Ishikawa (cell line): ENCODE data around the gene ACSF3.

Source experiments
- CEBPB ChIP-seq: IDR thresholded peaks from 2 replicates; pipeline ENCODE4 v1.6.1; 2012
- CREB1 ChIP-seq: IDR thresholded peaks from 2 replicates; pipeline ENCODE4 v1.6.1; 2012; ENCODE audit warnings: low read depth
- EGR1 ChIP-seq: IDR thresholded peaks from 2 replicates; pipeline ENCODE4 v1.6.1; 2012
- EP300 ChIP-seq: IDR thresholded peaks from 2 replicates; pipeline ENCODE4 v1.6.1; 2012; ENCODE audit warnings: borderline replicate concordance
- FOXM1 ChIP-seq: IDR thresholded peaks from 2 replicates; pipeline ENCODE4 v1.6.1; 2012; ENCODE audit warnings: low read depth, borderline replicate concordance
- NFIC ChIP-seq: IDR thresholded peaks from 2 replicates; pipeline ENCODE4 v1.6.1; 2012
- RAD21 ChIP-seq: IDR thresholded peaks from 2 replicates; pipeline ENCODE4 v1.6.1; 2012; ENCODE audit warnings: low read depth
- TAF1 ChIP-seq: IDR thresholded peaks from 2 replicates; pipeline ENCODE4 v1.6.1; 2012; ENCODE audit warnings: low read depth, mild to moderate bottlenecking
- TCF12 ChIP-seq: IDR thresholded peaks from 2 replicates; pipeline ENCODE4 v1.6.1; 2012; ENCODE audit warnings: low read depth
- TEAD4 ChIP-seq: IDR thresholded peaks from 2 replicates; pipeline ENCODE4 v1.6.1; 2012
- YY1 ChIP-seq: IDR thresholded peaks from 2 replicates; pipeline ENCODE4 v1.6.1; 2012; ENCODE audit warnings: low read depth
- ZBTB7A ChIP-seq: IDR thresholded peaks from 2 replicates; pipeline ENCODE4 v1.6.1; 2012; ENCODE audit warnings: low read depth
- TF ChIP-seq, protein P1 (sequence below): IDR thresholded peaks from 2 replicates; pipeline ENCODE4 v1.6.1; 2012; ENCODE audit warnings: low read depth, mild to moderate bottlenecking
- TF ChIP-seq, protein P2 (sequence below): IDR thresholded peaks from 2 replicates; pipeline ENCODE4 v1.6.1; 2012
- TF ChIP-seq, protein P3 (sequence below): IDR thresholded peaks from 2 replicates; pipeline ENCODE4 v1.6.1; 2012

ACSF3 gene

DNA sequence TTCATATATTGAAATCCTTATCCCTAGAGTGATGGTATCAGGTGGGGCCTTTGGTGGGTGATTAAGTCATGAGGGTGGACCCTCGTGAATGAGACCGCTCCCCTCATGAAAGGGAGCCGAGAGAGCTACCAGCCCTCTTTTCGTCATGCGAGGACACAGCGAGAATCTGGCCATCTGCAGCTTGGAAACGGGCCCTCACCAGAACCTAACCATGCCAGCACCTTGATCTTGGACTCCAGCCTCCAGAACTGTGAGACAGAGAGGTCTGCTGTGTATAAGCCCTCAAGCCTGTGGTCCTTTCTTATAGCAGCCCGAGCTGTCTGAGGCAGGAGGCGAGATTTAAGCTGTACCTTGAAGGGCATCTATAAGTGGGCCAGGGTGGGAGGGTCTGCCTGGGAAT is 23.7 kb upstream of the ACSF3 start:
- no peak for TF ChIP-seq RAD21
- no peak for TF ChIP-seq TCF12
- no peak for TF ChIP-seq CREB1
- TF ChIP-seq EGR1 = no peak
- TF ChIP-seq, protein P1, sequence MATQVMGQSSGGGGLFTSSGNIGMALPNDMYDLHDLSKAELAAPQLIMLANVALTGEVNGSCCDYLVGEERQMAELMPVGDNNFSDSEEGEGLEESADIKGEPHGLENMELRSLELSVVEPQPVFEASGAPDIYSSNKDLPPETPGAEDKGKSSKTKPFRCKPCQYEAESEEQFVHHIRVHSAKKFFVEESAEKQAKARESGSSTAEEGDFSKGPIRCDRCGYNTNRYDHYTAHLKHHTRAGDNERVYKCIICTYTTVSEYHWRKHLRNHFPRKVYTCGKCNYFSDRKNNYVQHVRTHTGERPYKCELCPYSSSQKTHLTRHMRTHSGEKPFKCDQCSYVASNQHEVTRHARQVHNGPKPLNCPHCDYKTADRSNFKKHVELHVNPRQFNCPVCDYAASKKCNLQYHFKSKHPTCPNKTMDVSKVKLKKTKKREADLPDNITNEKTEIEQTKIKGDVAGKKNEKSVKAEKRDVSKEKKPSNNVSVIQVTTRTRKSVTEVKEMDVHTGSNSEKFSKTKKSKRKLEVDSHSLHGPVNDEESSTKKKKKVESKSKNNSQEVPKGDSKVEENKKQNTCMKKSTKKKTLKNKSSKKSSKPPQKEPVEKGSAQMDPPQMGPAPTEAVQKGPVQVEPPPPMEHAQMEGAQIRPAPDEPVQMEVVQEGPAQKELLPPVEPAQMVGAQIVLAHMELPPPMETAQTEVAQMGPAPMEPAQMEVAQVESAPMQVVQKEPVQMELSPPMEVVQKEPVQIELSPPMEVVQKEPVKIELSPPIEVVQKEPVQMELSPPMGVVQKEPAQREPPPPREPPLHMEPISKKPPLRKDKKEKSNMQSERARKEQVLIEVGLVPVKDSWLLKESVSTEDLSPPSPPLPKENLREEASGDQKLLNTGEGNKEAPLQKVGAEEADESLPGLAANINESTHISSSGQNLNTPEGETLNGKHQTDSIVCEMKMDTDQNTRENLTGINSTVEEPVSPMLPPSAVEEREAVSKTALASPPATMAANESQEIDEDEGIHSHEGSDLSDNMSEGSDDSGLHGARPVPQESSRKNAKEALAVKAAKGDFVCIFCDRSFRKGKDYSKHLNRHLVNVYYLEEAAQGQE = no peak
- no peak for TF ChIP-seq TAF1
- no peak for TF ChIP-seq FOXM1
- TF ChIP-seq, protein P2, sequence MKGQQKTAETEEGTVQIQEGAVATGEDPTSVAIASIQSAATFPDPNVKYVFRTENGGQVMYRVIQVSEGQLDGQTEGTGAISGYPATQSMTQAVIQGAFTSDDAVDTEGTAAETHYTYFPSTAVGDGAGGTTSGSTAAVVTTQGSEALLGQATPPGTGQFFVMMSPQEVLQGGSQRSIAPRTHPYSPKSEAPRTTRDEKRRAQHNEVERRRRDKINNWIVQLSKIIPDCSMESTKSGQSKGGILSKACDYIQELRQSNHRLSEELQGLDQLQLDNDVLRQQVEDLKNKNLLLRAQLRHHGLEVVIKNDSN = no peak
- TF ChIP-seq TEAD4 = no peak
- TF ChIP-seq, protein P3, sequence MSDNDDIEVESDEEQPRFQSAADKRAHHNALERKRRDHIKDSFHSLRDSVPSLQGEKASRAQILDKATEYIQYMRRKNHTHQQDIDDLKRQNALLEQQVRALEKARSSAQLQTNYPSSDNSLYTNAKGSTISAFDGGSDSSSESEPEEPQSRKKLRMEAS = no peak
- TF ChIP-seq EP300 = no peak
- no peak for TF ChIP-seq ZBTB7A
- TF ChIP-seq NFIC = no peak
- TF ChIP-seq YY1 = no peak
- TF ChIP-seq CEBPB = no peak

DNA sequence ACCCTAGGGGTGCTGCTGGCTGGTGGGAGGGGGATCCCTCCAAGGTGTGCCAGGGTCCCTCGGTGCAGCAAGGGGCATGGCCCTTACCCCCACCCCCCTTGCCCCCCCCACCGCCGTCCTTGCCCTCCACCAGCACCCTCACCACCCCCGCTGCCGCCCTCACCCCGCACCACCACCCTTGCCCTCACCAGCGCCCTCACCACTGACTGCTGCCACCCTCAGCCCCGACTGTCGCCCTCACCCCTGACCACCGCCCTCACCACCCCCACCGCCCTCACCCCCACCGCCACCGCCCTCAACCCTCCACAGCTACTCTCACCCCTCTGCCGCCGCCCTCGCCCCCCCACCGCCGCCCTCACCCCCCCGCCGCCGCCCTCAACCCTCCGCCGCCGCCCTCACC is 23.1 kb upstream of the ACSF3 start:
- no peak for TF ChIP-seq TAF1
- TF ChIP-seq YY1 = no peak
- TF ChIP-seq TEAD4 = no peak
- no peak for TF ChIP-seq TCF12
- TF ChIP-seq CEBPB = no peak
- no peak for TF ChIP-seq RAD21
- TF ChIP-seq, protein P1 = no peak
- TF ChIP-seq, protein P3 = no peak
- no peak for TF ChIP-seq ZBTB7A
- TF ChIP-seq CREB1 = no peak
- TF ChIP-seq, protein P2 = no peak
- no peak for TF ChIP-seq EP300
- no peak for TF ChIP-seq EGR1
- no peak for TF ChIP-seq FOXM1
- no peak for TF ChIP-seq NFIC

DNA sequence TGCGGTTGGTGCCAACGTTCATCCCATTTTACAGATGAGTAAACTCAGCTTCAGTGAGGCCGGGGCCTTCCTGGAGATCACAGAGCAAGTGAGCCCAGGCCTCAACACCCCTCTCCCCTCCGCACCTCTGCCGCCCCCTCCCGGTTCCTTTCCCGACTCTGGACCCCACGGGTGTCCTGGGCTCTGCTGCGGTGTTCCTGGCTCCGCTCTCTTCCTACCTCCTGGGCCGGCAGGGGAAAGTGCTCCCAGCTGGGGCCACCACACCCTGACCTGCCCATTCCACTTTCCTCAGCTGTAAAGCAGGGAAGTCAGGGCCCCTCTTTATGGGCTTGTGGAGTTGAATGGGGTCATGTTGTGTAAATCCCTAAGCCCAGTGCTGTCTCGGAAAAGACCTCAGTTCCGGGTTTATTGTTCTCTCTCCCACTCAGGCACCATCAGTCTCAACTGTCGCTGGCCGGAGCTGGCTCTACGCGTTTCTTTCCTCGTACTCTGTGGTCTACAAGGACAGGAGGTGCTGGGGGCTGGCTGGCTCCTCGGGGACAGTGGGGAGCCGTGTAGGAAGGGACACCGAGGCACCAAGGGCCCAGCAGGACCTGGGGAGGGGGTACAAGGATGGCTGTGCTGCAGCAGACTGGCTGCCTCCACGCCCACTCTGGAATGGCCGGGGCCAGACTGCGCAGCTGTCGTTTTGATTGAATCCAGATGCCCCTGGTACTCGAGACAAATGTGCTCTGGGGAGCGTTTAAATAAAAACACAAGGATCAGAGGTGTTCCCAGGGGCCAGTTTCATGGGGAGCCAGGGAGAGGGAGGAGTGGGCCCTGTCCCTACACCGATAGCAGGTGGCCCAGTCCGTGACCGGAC is 21.7 kb upstream of the ACSF3 start:
- TF ChIP-seq TAF1 = no peak
- TF ChIP-seq, protein P1 = no peak
- TF ChIP-seq, protein P2 = no peak
- no peak for TF ChIP-seq FOXM1
- no peak for TF ChIP-seq EGR1
- TF ChIP-seq TCF12 = no peak
- TF ChIP-seq EP300 = no peak
- TF ChIP-seq, protein P3 = no peak
- TF ChIP-seq YY1 = no peak
- TF ChIP-seq CEBPB = no peak
- TF ChIP-seq NFIC = no peak
- no peak for TF ChIP-seq RAD21
